KMS-11 (cell line): ENCODE data around the gene NADK.

Experiments used
- H2AFZ ChIP-seq: fragments of 200-600 bp; sonication (generic); 2 replicates; pipeline ENCODE4 v1.6.1; 2016; ENCODE audit warnings: antibody characterized with exemption, mixed run types, low read depth
- H3K27ac ChIP-seq: fragments of 200-600 bp; sonication (generic); 2 replicates; pipeline ENCODE4 v1.6.1; 2016; ENCODE audit warnings: mild to moderate bottlenecking, mixed run types
- H3K27me3 ChIP-seq: fragments of 200-600 bp; sonication (generic); 2 replicates; pipeline ENCODE4 v1.6.1; 2017; ENCODE audit warnings: mild to moderate bottlenecking, low read depth, mixed run types, moderate library complexity; ENCODE audit not compliant: insufficient read depth
- H3K36me3 ChIP-seq: fragments of 200-600 bp; sonication (generic); 2 replicates; pipeline ENCODE4 v1.6.1; 2017; ENCODE audit warnings: mild to moderate bottlenecking, mixed run types; ENCODE audit not compliant: insufficient read depth
- H3K4me1 ChIP-seq: fragments of 200-600 bp; sonication (generic); 2 replicates; pipeline ENCODE4 v1.6.1; 2016; ENCODE audit warnings: mild to moderate bottlenecking, low read depth, mixed run types; ENCODE audit not compliant: poor library complexity, severe bottlenecking
- H3K4me2 ChIP-seq: fragments of 200-600 bp; sonication (generic); 2 replicates; pipeline ENCODE4 v1.7.0; 2016; ENCODE audit warnings: mild to moderate bottlenecking, mixed run types
- H3K4me3 ChIP-seq: fragments of 200-600 bp; sonication (generic); IDR thresholded peaks from 2 replicates; pipeline ENCODE4 v1.6.1; 2017; ENCODE audit warnings: low read depth, low read length, mixed read lengths; ENCODE audit not compliant: insufficient read depth
- H3K79me2 ChIP-seq: fragments of 200-600 bp; sonication (generic); 2 replicates; pipeline ENCODE4 v1.6.1; 2016; ENCODE audit warnings: low read depth, mixed run types; ENCODE audit not compliant: insufficient read depth
- H3K9ac ChIP-seq: fragments of 200-600 bp; sonication (generic); 2 replicates; pipeline ENCODE4 v1.6.1; 2016; ENCODE audit warnings: mild to moderate bottlenecking, mixed run types
- H4K20me1 ChIP-seq: fragments of 200-600 bp; sonication (generic); 2 replicates; pipeline ENCODE4 v1.6.1; 2016; ENCODE audit warnings: mild to moderate bottlenecking, mixed run types; ENCODE audit not compliant: insufficient read depth
- CTCF ChIP-seq: fragments of 200-600 bp; sonication (generic); conservative IDR thresholded peaks from 2 replicates; pipeline ENCODE4 v1.6.1; 2017; ENCODE audit warnings: low read depth, mild to moderate bottlenecking, antibody characterized with exemption, low read length, moderate library complexity, mixed read lengths

The NADK gene

GRCh38 chr1:1782399-1783221, 4.3 kb upstream of the NADK start:
- TF ChIP-seq CTCF: no peak
- Histone ChIP-seq H3K79me2 (peaks cover 5% of the 10 kb centered on the region; the same call in 1 of the 2 replicates), H3K36me3 (peaks cover 9% of the 10 kb centered on the region; the same call in 1 of the 2 replicates), H3K27ac (no peak overlapping the region; the same call in 1 of the 2 replicates), H4K20me1 (no peaks in the 10 kb centered on the region), H3K4me2 (no peak overlapping the region), H3K4me3 (no peak overlapping the region), H3K4me1 (peaks cover 46% of the 10 kb centered on the region), H2AFZ (no peak overlapping the region), H3K9ac (no peak overlapping the region), H3K27me3 (no peaks in the 10 kb centered on the region)

- H4K20me1 ChIP-seq: no peaks in the 10 kb centered on the region
- no peak overlapping the region; the same call in 1 of the 2 replicates for H3K9ac ChIP-seq
- no peak overlapping the region for H3K4me3 ChIP-seq
- peaks cover under 1% of the 10 kb centered on the region; the same call in 1 of the 2 replicates for H3K36me3 ChIP-seq
- TF ChIP-seq CTCF: no peak
- peak overlapping the region; percentile 94; the same call in 1 of the 2 replicates for H3K4me2 ChIP-seq
- H3K27ac ChIP-seq: peak overlapping the region; percentile 93; the same call in 1 of the 2 replicates
- peaks cover 16% of the 10 kb centered on the region for H3K79me2 ChIP-seq
- no peaks in the 10 kb centered on the region for H3K27me3 ChIP-seq
- peaks cover 54% of the 10 kb centered on the region for H3K4me1 ChIP-seq
- H2AFZ ChIP-seq: no peak overlapping the region
These were observed 3.2 kb upstream of the NADK start for GRCh38 chr1:1781526-1781903.

- H3K9ac ChIP-seq: peak overlapping the region; percentile 8; the same call in 1 of the 2 replicates
- H3K27ac ChIP-seq: peak overlapping the region; percentile 93
- no peak for TF ChIP-seq CTCF
- peaks cover 61% of the 10 kb centered on the region for H3K4me1 ChIP-seq
- H3K4me2 ChIP-seq: peak overlapping the region; percentile 94
- no peaks in the 10 kb centered on the region for H3K27me3 ChIP-seq
- H3K36me3 ChIP-seq: no peaks in the 10 kb centered on the region; the same call in 1 of the 2 replicates
- H4K20me1 ChIP-seq: no peaks in the 10 kb centered on the region
- H3K79me2 ChIP-seq: peaks cover 23% of the 10 kb centered on the region
- no peak overlapping the region for H2AFZ ChIP-seq
- H3K4me3 ChIP-seq: no peak overlapping the region
These were observed 2.6 kb upstream of the NADK start for GRCh38 chr1:1780598-1781525.

GRCh38 chr1:1779691-1780597, 1.7 kb upstream of the NADK start:
- H3K4me1 ChIP-seq: peaks cover 70% of the 10 kb centered on the region
- peak overlapping the region; percentile 80 for H3K9ac ChIP-seq
- no peaks in the 10 kb centered on the region for H3K27me3 ChIP-seq
- no peak overlapping the region for H2AFZ ChIP-seq
- TF ChIP-seq CTCF: 0 out of 2 replicates have a peak, but pooled peaks have one; percentile 20
- peak overlapping the region; percentile 93 for H3K27ac ChIP-seq
- H3K36me3 ChIP-seq: no peaks in the 10 kb centered on the region; the same call in 1 of the 2 replicates
- peaks cover 7% of the 10 kb centered on the region; the same call in 1 of the 2 replicates for H4K20me1 ChIP-seq
- peak overlapping the region; percentile 94 for H3K4me2 ChIP-seq
- peaks cover 32% of the 10 kb centered on the region for H3K79me2 ChIP-seq
- peak overlapping the region; percentile 8 for H3K4me3 ChIP-seq
